ENCODE results near the gene KIRREL3. TPM values are rescaled to one million over a fixed set of nuclear protein-coding genes. Genes with fewer than 3 reads are reported as not detected.

KIRREL3 gene
- total RNA-seq, 2 experiments from 2014 or later = not detected

- DNase-seq = no peak
- CTCF ChIA-PET = no interaction called here
- H3K27me3 Mint-ChIP-seq = peaks cover 2% of the 10 kb centered on the region
- no peaks in the 10 kb centered on the region for H3K9me3 Mint-ChIP-seq
- H3K4me3 Mint-ChIP-seq = no peak overlapping the region
- no peak overlapping the region for H3K27ac Mint-ChIP-seq
- no peaks in the 10 kb centered on the region for H3K4me1 Mint-ChIP-seq
- POLR2A ChIA-PET = no interaction called here
- no peaks in the 10 kb centered on the region for H3K36me3 Mint-ChIP-seq (ENCODE audit: low read depth)
These were observed 387.9 kb downstream of the KIRREL3 start for GRCh38 chr11:126612671-126613070.

- no peak overlapping the region for H3K4me3 Mint-ChIP-seq
- H3K27me3 Mint-ChIP-seq = peaks cover 2% of the 10 kb centered on the region
- H3K9me3 Mint-ChIP-seq = no peaks in the 10 kb centered on the region
- DNase-seq = no peak
- ChIA-PET CTCF (no interaction called here), POLR2A (no interaction called here)
- no peak overlapping the region for H3K27ac Mint-ChIP-seq
- no peaks in the 10 kb centered on the region for H3K4me1 Mint-ChIP-seq
- H3K36me3 Mint-ChIP-seq (ENCODE audit: low read depth) = no peaks in the 10 kb centered on the region
These were observed 389.1 kb downstream of the KIRREL3 start for GRCh38 chr11:126611438-126611837.

GRCh38 chr11:126608658-126609057 lies 391.9 kb downstream of the KIRREL3 start:
- Mint-ChIP-seq H3K36me3 (ENCODE audit: low read depth) (no peaks in the 10 kb centered on the region), H3K27ac (no peak overlapping the region), H3K4me3 (no peak overlapping the region), H3K9me3 (no peaks in the 10 kb centered on the region), H3K4me1 (no peaks in the 10 kb centered on the region), H3K27me3 (no peaks in the 10 kb centered on the region)
- DNase-seq = no peak
- ChIA-PET POLR2A (no interaction called here), CTCF (no interaction called here)

- DNase-seq = no peak
- Mint-ChIP-seq H3K9me3 (no peaks in the 10 kb centered on the region), H3K4me1 (no peaks in the 10 kb centered on the region), H3K27me3 (no peaks in the 10 kb centered on the region), H3K36me3 (ENCODE audit: low read depth) (no peaks in the 10 kb centered on the region), H3K4me3 (no peak overlapping the region), H3K27ac (no peak overlapping the region)
- ChIA-PET CTCF (interaction anchor here (1.3 kb wide), 1 partner anchor 39 kb away, joined by 3 read pairs; no protein-coding TSS in a partner anchor), POLR2A (no interaction called here)
These were observed 392.6 kb downstream of the KIRREL3 start for GRCh38 chr11:126607776-126608541.

- no peaks in the 10 kb centered on the region for H3K9me3 Mint-ChIP-seq
- no peak overlapping the region for H3K4me3 Mint-ChIP-seq
- ChIA-PET CTCF (interaction anchor here (1.3 kb wide), 1 partner anchor 39 kb away, joined by 3 read pairs; no protein-coding TSS in a partner anchor), POLR2A (no interaction called here)
- no peaks in the 10 kb centered on the region for H3K36me3 Mint-ChIP-seq (ENCODE audit: low read depth)
- no peaks in the 10 kb centered on the region for H3K4me1 Mint-ChIP-seq
- H3K27me3 Mint-ChIP-seq = no peaks in the 10 kb centered on the region
- no peak for DNase-seq
- H3K27ac Mint-ChIP-seq = no peak overlapping the region
These were observed 393.2 kb downstream of the KIRREL3 start for GRCh38 chr11:126607374-126607773.

GRCh38 chr11:126606484-126606883 lies 394.1 kb downstream of the KIRREL3 start:
- H3K9me3 Mint-ChIP-seq = no peaks in the 10 kb centered on the region
- ChIA-PET POLR2A (no interaction called here), CTCF (no interaction called here)

GRCh38 chr11:126604461-126604860 lies 396.1 kb downstream of the KIRREL3 start:
- Mint-ChIP-seq H3K27ac (no peak overlapping the region), H3K9me3 (no peaks in the 10 kb centered on the region), H3K4me3 (no peak overlapping the region), H3K4me1 (no peaks in the 10 kb centered on the region), H3K27me3 (peaks cover 9% of the 10 kb centered on the region), H3K36me3 (ENCODE audit: low read depth) (no peaks in the 10 kb centered on the region)
- no peak for DNase-seq
- ChIA-PET POLR2A (no interaction called here), CTCF (no interaction called here)

More at GRCh38 chr11:126606484-126606883, 394.1 kb downstream of the KIRREL3 start:
- DNase-seq = no peak
- no peak overlapping the region for H3K4me3 Mint-ChIP-seq
- no peaks in the 10 kb centered on the region for H3K4me1 Mint-ChIP-seq
- no peaks in the 10 kb centered on the region for H3K36me3 Mint-ChIP-seq (ENCODE audit: low read depth)
- no peaks in the 10 kb centered on the region for H3K27me3 Mint-ChIP-seq
- H3K27ac Mint-ChIP-seq = no peak overlapping the region

GRCh38 chr11:126603486-126603885 lies 397.1 kb downstream of the KIRREL3 start:
- ChIA-PET POLR2A (no interaction called here), CTCF (no interaction called here)
- no peak for DNase-seq
- Mint-ChIP-seq H3K27ac (no peak overlapping the region), H3K27me3 (peaks cover 9% of the 10 kb centered on the region), H3K4me1 (no peaks in the 10 kb centered on the region), H3K4me3 (no peak overlapping the region), H3K9me3 (no peaks in the 10 kb centered on the region), H3K36me3 (ENCODE audit: low read depth) (no peaks in the 10 kb centered on the region)

GRCh38 chr11:126602993-126603392 lies 397.6 kb downstream of the KIRREL3 start:
- no peak for DNase-seq
- Mint-ChIP-seq H3K36me3 (ENCODE audit: low read depth) (no peaks in the 10 kb centered on the region), H3K27me3 (peaks cover 9% of the 10 kb centered on the region), H3K9me3 (no peaks in the 10 kb centered on the region), H3K27ac (no peak overlapping the region), H3K4me3 (no peak overlapping the region), H3K4me1 (no peaks in the 10 kb centered on the region)
- CTCF ChIA-PET = no interaction called here
- POLR2A ChIA-PET = no interaction called here

- H3K27me3 Mint-ChIP-seq = peaks cover 11% of the 10 kb centered on the region
- H3K36me3 Mint-ChIP-seq (ENCODE audit: low read depth) = no peaks in the 10 kb centered on the region
- H3K9me3 Mint-ChIP-seq = no peaks in the 10 kb centered on the region
- H3K27ac Mint-ChIP-seq = no peak overlapping the region
- DNase-seq = no peak
- CTCF ChIA-PET = no interaction called here
- H3K4me1 Mint-ChIP-seq = no peaks in the 10 kb centered on the region
- H3K4me3 Mint-ChIP-seq = no peak overlapping the region
- POLR2A ChIA-PET = interaction anchor here (0.6 kb wide), 1 partner anchor 45 kb away, joined by 3 read pairs; no protein-coding TSS in a partner anchor
These were observed 398.1 kb downstream of the KIRREL3 start for GRCh38 chr11:126602349-126602940.

- peaks cover 11% of the 10 kb centered on the region for H3K27me3 Mint-ChIP-seq
- H3K27ac Mint-ChIP-seq = no peak overlapping the region
- no peaks in the 10 kb centered on the region for H3K36me3 Mint-ChIP-seq (ENCODE audit: low read depth)
- POLR2A ChIA-PET = interaction anchor here (0.6 kb wide), 1 partner anchor 46 kb away, joined by 3 read pairs; no protein-coding TSS in a partner anchor
- no peaks in the 10 kb centered on the region for H3K9me3 Mint-ChIP-seq
- no peak overlapping the region for H3K4me3 Mint-ChIP-seq
- H3K4me1 Mint-ChIP-seq = no peaks in the 10 kb centered on the region
- CTCF ChIA-PET = no interaction called here
- no peak for DNase-seq
These were observed 398.9 kb downstream of the KIRREL3 start for GRCh38 chr11:126601550-126602215.

GRCh38 chr11:126601136-126601535 lies 399.4 kb downstream of the KIRREL3 start:
- no peaks in the 10 kb centered on the region for H3K9me3 Mint-ChIP-seq
- ChIA-PET CTCF (no interaction called here), POLR2A (no interaction called here)
- no peaks in the 10 kb centered on the region for H3K4me1 Mint-ChIP-seq
- no peaks in the 10 kb centered on the region for H3K36me3 Mint-ChIP-seq (ENCODE audit: low read depth)
- no peak overlapping the region for H3K27ac Mint-ChIP-seq
- no peak for DNase-seq
- no peak overlapping the region for H3K4me3 Mint-ChIP-seq
- peaks cover 11% of the 10 kb centered on the region for H3K27me3 Mint-ChIP-seq

GRCh38 chr11:126599217-126599897 lies 401.2 kb downstream of the KIRREL3 start:
- Mint-ChIP-seq H3K9me3 (no peaks in the 10 kb centered on the region), H3K4me3 (no peak overlapping the region), H3K27ac (no peak overlapping the region), H3K27me3 (peaks cover 11% of the 10 kb centered on the region), H3K4me1 (no peaks in the 10 kb centered on the region), H3K36me3 (ENCODE audit: low read depth) (no peaks in the 10 kb centered on the region)
- DNase-seq = no peak
- ChIA-PET POLR2A (no interaction called here), CTCF (no interaction called here)

Data from activated CD4-positive, alpha-beta T cell treated with anti-CD3 and anti-CD28 coated beads, Interleukin-2, amount 10 ng/mL, durations not matched to agents 7 days and 5 days (primary cell).